ENCODE data around the gene FOSL1.

FOSL1 gene

GRCh38 chr11:65859095-65859811, 40.9 kb downstream of the FOSL1 start:
- Mint-ChIP-seq H3K36me3 (peaks cover 98% of the 10 kb centered on the region), H3K27ac (peak overlapping the region; percentile 97), H3K4me1 (peaks cover 68% of the 10 kb centered on the region), H3K9me3 (no peaks in the 10 kb centered on the region), H3K4me3 (peak overlapping the region; percentile 97)
- DNase-seq (ENCODE audit: low spot score in 2 of 2), result peak; percentile 91 to 99
- ATAC-seq, result peak; percentile 78

- Mint-ChIP-seq H3K4me3 (peak overlapping the region; percentile 97), H3K27ac (peak overlapping the region; percentile 97), H3K36me3 (peaks cover 98% of the 10 kb centered on the region), H3K4me1 (peaks cover 74% of the 10 kb centered on the region), H3K9me3 (no peaks in the 10 kb centered on the region)
- DNase-seq (ENCODE audit: low spot score in 2 of 2) (no peak), ATAC-seq (no peak)
Measured at GRCh38 chr11:65858681-65859087, 41.5 kb downstream of the FOSL1 start.

- DNase-seq (ENCODE audit: low spot score in 2 of 2) (peak; percentile 91 to 97), ATAC-seq (peak; percentile 77)
- Mint-ChIP-seq H3K36me3 (peaks cover 98% of the 10 kb centered on the region), H3K27ac (peak within 1 kb of the TSS; percentile 97), H3K9me3 (no peaks in the 10 kb centered on the region), H3K4me1 (peaks cover 74% of the 10 kb centered on the region), H3K4me3 (peak within 1 kb of the TSS; percentile 97)
Measured at GRCh38 chr11:65857853-65858680, 42.1 kb downstream of the FOSL1 start, which contains the start of gene CFL1. Gene CFL1, minus strand, starts transcription at chr11:65858180. Its CDS starts 81 bp downstream, at chr11:65858099.

- H3K36me3 Mint-ChIP-seq, result peaks cover 98% of the 10 kb centered on the region
- peaks cover 68% of the 10 kb centered on the region for H3K4me1 Mint-ChIP-seq
- peak overlapping the region; percentile 97 for H3K4me3 Mint-ChIP-seq
- peak; percentile 64 to 84 for DNase-seq (ENCODE audit: low spot score in 2 of 2)
- peak; percentile 0 for ATAC-seq
- no peaks in the 10 kb centered on the region for H3K9me3 Mint-ChIP-seq
- H3K27ac Mint-ChIP-seq, result peak overlapping the region; percentile 97
Measured at GRCh38 chr11:65857500-65857852, 42.7 kb downstream of the FOSL1 start.

- Mint-ChIP-seq H3K4me3 (peak overlapping the region; percentile 97), H3K4me1 (peaks cover 66% of the 10 kb centered on the region), H3K36me3 (peaks cover 98% of the 10 kb centered on the region), H3K9me3 (no peaks in the 10 kb centered on the region), H3K27ac (peak overlapping the region; percentile 97)
- DNase-seq (ENCODE audit: low spot score in 2 of 2), result peak; percentile 75 to 92
- peak; percentile 14 for ATAC-seq
Measured at GRCh38 chr11:65856689-65857499, 43.3 kb downstream of the FOSL1 start.

GRCh38 chr11:65855927-65856363, 44.2 kb downstream of the FOSL1 start:
- Mint-ChIP-seq H3K9me3 (no peaks in the 10 kb centered on the region), H3K4me1 (peaks cover 65% of the 10 kb centered on the region), H3K27ac (peak overlapping the region; percentile 97), H3K36me3 (peaks cover 98% of the 10 kb centered on the region), H3K4me3 (peak overlapping the region; percentile 97)
- DNase-seq (ENCODE audit: low spot score in 2 of 2) (no peak), ATAC-seq (no peak)

GRCh38 chr11:65854852-65855837, 45.0 kb downstream of the FOSL1 start:
- Mint-ChIP-seq H3K4me3 (peak overlapping the region; percentile 97), H3K27ac (peak overlapping the region; percentile 88), H3K4me1 (peaks cover 62% of the 10 kb centered on the region), H3K36me3 (peaks cover 98% of the 10 kb centered on the region), H3K9me3 (no peaks in the 10 kb centered on the region)
- ATAC-seq, result no peak
- no peak for DNase-seq (ENCODE audit: low spot score in 2 of 2)

- no peak for DNase-seq (ENCODE audit: low spot score in 2 of 2)
- peak overlapping the region; percentile 88 for H3K27ac Mint-ChIP-seq
- H3K9me3 Mint-ChIP-seq, result no peaks in the 10 kb centered on the region
- peak overlapping the region; percentile 97 for H3K4me3 Mint-ChIP-seq
- no peak for ATAC-seq
- peaks cover 55% of the 10 kb centered on the region for H3K4me1 Mint-ChIP-seq
- peaks cover 88% of the 10 kb centered on the region for H3K36me3 Mint-ChIP-seq
Measured at GRCh38 chr11:65854161-65854592, 46.0 kb downstream of the FOSL1 start.

- no peaks in the 10 kb centered on the region for H3K9me3 Mint-ChIP-seq
- no peak overlapping the region for H3K4me3 Mint-ChIP-seq
- peak overlapping the region; percentile 88 for H3K27ac Mint-ChIP-seq
- peak in 1 of 2 donors; percentile 49 for DNase-seq (ENCODE audit: low spot score in 2 of 2)
- peaks cover 47% of the 10 kb centered on the region for H3K4me1 Mint-ChIP-seq
- H3K36me3 Mint-ChIP-seq, result peaks cover 83% of the 10 kb centered on the region
- no peak for ATAC-seq
Measured at GRCh38 chr11:65853246-65853979, 46.8 kb downstream of the FOSL1 start.

- no peaks in the 10 kb centered on the region for H3K9me3 Mint-ChIP-seq
- DNase-seq (ENCODE audit: low spot score in 2 of 2) (peak in 1 of 2 donors; percentile 53), ATAC-seq (no peak)
- peak overlapping the region; percentile 88 for H3K27ac Mint-ChIP-seq
- H3K4me1 Mint-ChIP-seq, result peaks cover 44% of the 10 kb centered on the region
- no peak overlapping the region for H3K4me3 Mint-ChIP-seq
- peaks cover 75% of the 10 kb centered on the region for H3K36me3 Mint-ChIP-seq
Measured at GRCh38 chr11:65852508-65853245, 47.5 kb downstream of the FOSL1 start.

- peak overlapping the region; percentile 58 for H3K27ac Mint-ChIP-seq
- no peaks in the 10 kb centered on the region for H3K9me3 Mint-ChIP-seq
- ATAC-seq, result no peak
- peaks cover 68% of the 10 kb centered on the region for H3K36me3 Mint-ChIP-seq
- DNase-seq (ENCODE audit: low spot score in 2 of 2), result peak in 1 of 2 donors; percentile 55
- no peak overlapping the region for H3K4me3 Mint-ChIP-seq
- peaks cover 44% of the 10 kb centered on the region for H3K4me1 Mint-ChIP-seq
Measured at GRCh38 chr11:65851811-65852507, 48.2 kb downstream of the FOSL1 start.

- H3K36me3 Mint-ChIP-seq, result peaks cover 60% of the 10 kb centered on the region
- peak overlapping the region; percentile 58 for H3K27ac Mint-ChIP-seq
- DNase-seq (ENCODE audit: low spot score in 2 of 2), result peak in 1 of 2 donors; percentile 73
Measured at GRCh38 chr11:65851083-65851579, 49.1 kb downstream of the FOSL1 start.

More at GRCh38 chr11:65851083-65851579, 49.1 kb downstream of the FOSL1 start:
- peak; percentile 17 for ATAC-seq
- Mint-ChIP-seq H3K9me3 (no peaks in the 10 kb centered on the region), H3K4me3 (no peak overlapping the region), H3K4me1 (peaks cover 36% of the 10 kb centered on the region)
